Measurements from ENCODE around the gene MSI2.
"Not testable (repeated sequence)": the region's sequence is repeated elsewhere in the genome, so short reads cannot be mapped to it uniquely, and the experiment has no call there.

The MSI2 gene

GRCh38 chr17:57255776-57256681 is at the start of gene MSI2:
MSI2 (plus strand) TSS chr17:57256523; CDS start chr17:57256743, 220 bp downstream.
- peak; percentile 66 for DNase-seq (ENCODE audit: low spot score)

GRCh38 chr17:57206928-57207327 is 49.4 kb upstream of the MSI2 start:
- DNase-seq (ENCODE audit: low spot score) = no peak

GRCh38 chr17:57207396-57207795 is 48.9 kb upstream of the MSI2 start:
- DNase-seq (ENCODE audit: low spot score) = no peak

GRCh38 chr17:57210224-57210553 is 46.1 kb upstream of the MSI2 start:
- peak; percentile 51 for DNase-seq (ENCODE audit: low spot score)

- no peak for DNase-seq (ENCODE audit: low spot score)
Measured at GRCh38 chr17:57210972-57211411, 45.3 kb upstream of the MSI2 start.

- peak; percentile 75 for DNase-seq (ENCODE audit: low spot score)
Measured at GRCh38 chr17:57211543-57211942, 44.8 kb upstream of the MSI2 start.

- no peak for DNase-seq (ENCODE audit: low spot score)
Measured at GRCh38 chr17:57213180-57213825, 43.0 kb upstream of the MSI2 start.

- DNase-seq (ENCODE audit: low spot score) = no peak
Measured at GRCh38 chr17:57215317-57215716, 41.0 kb upstream of the MSI2 start.

GRCh38 chr17:57221366-57222350 is 34.7 kb upstream of the MSI2 start:
- DNase-seq (ENCODE audit: low spot score) = no peak

GRCh38 chr17:57222422-57222821 is 33.9 kb upstream of the MSI2 start:
- not testable (repeated sequence) for DNase-seq (ENCODE audit: low spot score)

- no peak for DNase-seq (ENCODE audit: low spot score)
Measured at GRCh38 chr17:57225127-57225526, 31.2 kb upstream of the MSI2 start.

GRCh38 chr17:57226793-57227192 is 29.5 kb upstream of the MSI2 start:
- no peak for DNase-seq (ENCODE audit: low spot score)

GRCh38 chr17:57228911-57229310 is 27.4 kb upstream of the MSI2 start:
- no peak for DNase-seq (ENCODE audit: low spot score)

- DNase-seq (ENCODE audit: low spot score) = no peak
Measured at GRCh38 chr17:57234061-57234738, 22.1 kb upstream of the MSI2 start.

GRCh38 chr17:57234739-57235092 is 21.6 kb upstream of the MSI2 start:
- no peak for DNase-seq (ENCODE audit: low spot score)

- no peak for DNase-seq (ENCODE audit: low spot score)
Measured at GRCh38 chr17:57235124-57235523, 21.2 kb upstream of the MSI2 start.

GRCh38 chr17:57236686-57237299 is 19.5 kb upstream of the MSI2 start:
- no peak for DNase-seq (ENCODE audit: low spot score)

GRCh38 chr17:57240648-57241047 is 15.7 kb upstream of the MSI2 start:
- no peak for DNase-seq (ENCODE audit: low spot score)

- DNase-seq (ENCODE audit: low spot score) = no peak
Measured at GRCh38 chr17:57242148-57242547, 14.2 kb upstream of the MSI2 start.

- peak; percentile 87 for DNase-seq (ENCODE audit: low spot score)
Measured at GRCh38 chr17:57243171-57243622, 13.1 kb upstream of the MSI2 start.

- DNase-seq (ENCODE audit: low spot score) = no peak
Measured at GRCh38 chr17:57245786-57246185, 10.5 kb upstream of the MSI2 start.

Measured in COLO829 (cell line).